Stimulated activated CD4-positive, alpha-beta T cell treated with anti-CD3 and anti-CD28 coated beads, Interleukin-2, amount 100 ng/mL, for 24 hours (primary cell): ENCODE results near the gene UTY.
A peak's percentile ranks its signal among the peaks of the same experiment; 100 is the strongest.

Source experiments
- DNase-seq, 2 donors: peaks; one replicate each; pipeline ENCODE4 v3.0.0-alpha.2; 2020

UTY gene

GRCh38 chrY:13398876-13399275 lies 81.0 kb downstream of the UTY start:
- DNase-seq, result no peak

GRCh38 chrY:13381110-13381683 lies 98.6 kb downstream of the UTY start:
- no peak for DNase-seq

- peak in 1 of 2 donors; percentile 10 for DNase-seq
Measured at GRCh38 chrY:13370868-13371800, 108.7 kb downstream of the UTY start.

- no peak for DNase-seq
Measured at GRCh38 chrY:13370245-13370644, 109.6 kb downstream of the UTY start.

- no peak for DNase-seq
Measured at GRCh38 chrY:13368513-13368845, 111.4 kb downstream of the UTY start.

- DNase-seq, result no peak
Measured at GRCh38 chrY:13363641-13364040, 116.2 kb downstream of the UTY start.

DNA sequence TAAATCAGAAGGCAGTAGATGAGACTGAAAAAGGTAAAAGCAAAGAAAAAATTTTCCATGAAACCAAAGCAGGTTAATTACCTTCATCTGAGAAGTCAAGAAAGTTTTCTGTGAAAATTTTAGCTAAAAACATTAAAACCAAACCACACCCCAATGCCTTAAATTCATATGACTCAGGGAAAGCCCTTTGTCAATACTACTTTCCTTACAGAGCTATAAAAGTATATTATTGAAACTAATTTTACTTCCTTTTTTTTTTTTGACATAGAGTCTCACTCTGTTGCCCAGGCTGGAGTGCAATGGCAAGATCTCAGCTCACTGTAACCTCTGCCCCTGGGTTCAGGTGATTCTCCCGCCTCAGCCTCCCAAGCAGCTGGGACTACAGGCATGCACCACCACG lies 117.2 kb downstream of the UTY start:
- DNase-seq, result no peak

DNA sequence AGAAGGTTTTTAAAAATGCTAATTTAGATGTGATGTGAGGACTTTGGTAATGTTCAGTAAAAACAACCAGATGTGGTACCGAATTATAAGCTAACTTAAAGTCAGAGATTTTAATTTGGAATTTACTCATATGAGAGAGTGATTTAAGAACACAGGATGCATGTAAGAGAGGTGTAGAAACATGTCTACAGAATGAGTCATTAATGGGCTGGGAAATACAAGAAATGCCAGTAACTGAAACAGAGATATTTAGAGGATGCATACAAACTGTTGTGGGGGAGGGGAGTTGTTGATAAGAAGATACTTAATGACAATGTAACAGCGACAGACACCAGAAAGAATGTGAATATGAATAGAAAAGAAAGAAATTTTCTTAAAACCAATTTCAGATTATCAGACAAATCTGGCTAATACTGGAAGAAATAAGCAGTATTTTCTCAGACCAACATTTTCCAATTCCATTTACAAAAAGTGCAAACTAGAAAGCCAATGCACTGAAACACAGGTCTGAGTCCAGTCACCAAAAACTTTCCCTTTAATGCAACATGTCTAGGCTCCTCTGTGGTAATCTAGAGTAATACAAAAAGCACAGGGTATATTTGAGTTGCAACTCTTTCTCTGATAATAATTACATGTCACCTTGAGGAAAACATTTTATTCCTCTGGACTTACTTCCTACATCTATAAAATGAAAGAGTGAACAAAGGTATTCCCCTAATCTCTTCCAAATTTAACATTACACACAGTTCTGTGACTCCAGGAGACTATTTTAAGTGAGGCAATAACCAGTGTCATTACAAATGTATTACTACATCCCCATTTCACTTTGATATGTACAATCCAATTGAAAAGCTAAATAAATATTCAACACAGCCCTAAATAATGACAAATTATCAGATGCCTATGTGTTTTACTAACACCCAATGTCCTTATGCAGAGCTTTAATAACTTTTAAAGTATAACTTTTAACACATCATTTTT lies 117.9 kb downstream of the UTY start:
- DNase-seq, result no peak

DNA sequence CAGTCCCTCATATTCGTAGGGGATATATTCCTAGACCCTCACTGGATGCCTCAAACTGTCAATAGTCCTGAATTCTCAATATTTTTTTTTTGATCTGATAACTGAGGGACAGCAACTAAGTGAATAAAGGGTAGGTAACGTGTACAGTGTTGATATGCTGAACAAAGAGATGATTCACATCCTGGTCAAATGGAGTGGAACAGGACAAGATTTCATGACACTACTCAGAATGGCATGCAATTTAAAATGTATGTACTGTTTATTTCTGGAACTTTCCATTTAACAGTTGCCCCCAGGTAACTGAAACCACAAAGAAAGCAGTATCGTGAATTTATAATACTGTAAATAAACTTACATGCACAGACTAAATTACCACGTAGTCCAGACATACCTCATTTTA lies 128.4 kb downstream of the UTY start:
- no peak for DNase-seq

GRCh38 chrY:13347106-13347505 lies 132.7 kb downstream of the UTY start:
- no peak for DNase-seq

DNA sequence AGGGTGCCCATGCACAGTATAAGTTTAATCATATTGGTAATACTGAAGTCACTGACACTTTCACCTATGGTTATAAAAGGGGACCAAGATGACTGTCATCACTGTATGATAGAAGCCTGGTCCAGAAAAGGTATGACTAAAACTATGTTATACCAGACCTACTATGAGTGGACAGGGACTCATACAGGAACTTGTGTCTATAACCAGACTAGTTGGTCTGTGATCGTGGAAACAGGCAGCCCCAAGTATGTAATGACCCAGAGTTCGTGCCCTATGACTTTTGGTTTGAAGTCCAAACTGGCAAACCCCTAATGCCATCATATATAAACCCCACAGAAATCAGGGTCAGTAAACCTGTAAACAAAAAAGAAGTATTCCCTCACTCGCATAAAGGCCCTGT lies 134.3 kb downstream of the UTY start:
- no peak for DNase-seq

DNA sequence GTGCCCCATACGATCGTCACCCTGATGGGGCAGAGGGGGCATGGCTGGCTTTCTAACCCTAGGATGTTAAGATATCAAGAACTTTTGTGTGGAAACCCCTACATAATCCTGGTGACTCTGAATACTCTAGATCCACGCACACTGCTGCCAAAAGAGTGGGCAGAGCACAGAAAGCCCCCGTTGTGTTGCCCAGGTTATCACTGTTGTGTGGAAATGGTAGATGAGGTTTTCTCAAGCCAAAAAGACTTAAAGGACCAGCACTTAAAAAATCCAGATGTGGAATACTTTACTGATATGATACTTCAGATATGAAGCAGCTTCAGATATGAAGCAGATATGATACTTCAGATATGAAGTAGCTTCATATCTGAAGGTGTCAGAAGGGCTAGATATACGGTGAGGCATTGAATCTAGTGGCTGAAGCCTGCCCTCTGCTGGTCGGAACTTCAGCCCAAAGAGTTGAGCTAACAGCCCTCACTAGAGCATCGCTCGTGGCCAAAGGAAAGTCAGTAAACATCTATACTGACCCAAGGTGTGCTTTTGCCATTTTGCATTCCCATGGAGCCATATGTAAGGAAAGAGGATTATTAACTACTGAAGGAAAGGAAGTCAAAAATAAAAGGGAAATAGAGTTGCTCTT lies 136.4 kb downstream of the UTY start:
- peak; percentile 62 to 66 for DNase-seq

DNA sequence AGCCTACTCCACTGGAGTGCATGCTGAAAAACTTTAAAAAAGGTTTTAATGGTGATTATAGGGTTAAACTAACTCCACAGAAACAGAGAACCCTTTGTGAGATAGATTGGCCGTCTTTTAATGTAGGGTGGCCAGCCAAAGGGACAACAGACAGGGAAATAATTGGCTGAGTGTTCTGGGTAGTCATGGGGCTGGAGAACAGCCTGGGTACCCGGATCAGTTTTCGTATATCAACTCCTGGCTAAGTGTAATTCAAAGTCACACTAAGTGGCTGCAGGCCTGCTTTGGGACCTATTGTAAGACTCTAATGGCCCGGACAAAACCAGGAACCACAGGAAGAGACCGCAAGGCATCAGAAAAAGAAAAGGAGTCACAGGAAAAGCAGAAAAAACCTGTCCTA lies 139.9 kb downstream of the UTY start:
- no peak for DNase-seq

DNA sequence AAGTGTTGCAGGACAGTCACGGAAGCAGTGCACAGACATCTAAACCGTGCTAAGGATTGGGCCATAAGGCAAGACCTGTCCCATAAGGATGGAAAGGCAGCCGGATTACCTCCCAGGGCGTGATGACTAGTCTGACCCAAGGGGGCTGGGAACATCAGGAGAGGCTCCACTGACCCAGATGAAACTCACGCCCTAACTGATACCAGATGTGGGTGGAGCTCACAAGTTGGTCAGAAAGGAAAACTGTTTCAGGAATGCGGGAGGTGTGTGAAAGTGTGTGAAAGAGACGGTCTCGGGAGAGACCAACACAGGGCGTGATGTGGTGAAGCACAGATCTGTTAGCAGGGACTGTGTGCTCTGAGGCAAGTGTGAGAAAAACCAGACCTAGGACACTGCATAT lies 140.5 kb downstream of the UTY start:
- no peak for DNase-seq

DNA sequence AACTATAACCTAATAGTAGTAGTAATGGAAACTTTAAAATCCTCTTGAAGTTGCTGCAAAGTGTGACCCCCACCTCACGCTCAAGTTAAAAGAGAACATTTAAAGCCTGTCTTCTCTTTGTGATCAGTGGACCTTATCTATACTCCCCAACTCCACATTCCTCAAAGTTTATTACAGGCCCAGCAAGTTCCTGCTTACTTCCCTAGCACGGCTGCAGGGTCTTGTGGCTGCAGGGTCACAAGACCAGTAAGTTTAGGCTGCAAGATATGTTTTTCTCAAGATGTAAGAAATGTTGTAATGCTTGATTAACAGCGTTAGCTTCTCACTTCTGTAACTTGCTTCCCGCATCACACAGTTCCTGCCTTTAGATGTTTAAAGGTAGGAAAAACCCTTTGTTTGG lies 141.1 kb downstream of the UTY start:
- no peak for DNase-seq

DNA sequence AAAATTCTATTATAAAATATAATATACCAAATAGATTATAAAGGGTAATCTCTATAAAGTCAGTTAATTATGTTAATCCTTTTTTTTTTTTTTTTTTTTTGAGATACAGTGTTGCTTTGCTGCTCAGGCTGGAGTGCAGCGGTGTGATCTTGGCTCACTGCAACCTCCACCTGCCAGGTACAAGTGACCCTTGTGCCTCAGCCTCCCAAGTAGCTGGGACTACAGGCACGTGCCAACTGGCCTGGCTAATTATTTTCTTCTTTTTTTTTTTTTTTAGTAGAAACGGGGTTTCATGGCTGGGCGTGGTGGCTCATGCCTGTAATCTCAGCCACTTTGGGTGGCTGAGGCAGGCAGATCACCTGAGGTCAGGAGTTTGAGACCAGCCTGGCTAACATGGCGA lies 141.9 kb downstream of the UTY start:
- DNase-seq, result no peak

DNA sequence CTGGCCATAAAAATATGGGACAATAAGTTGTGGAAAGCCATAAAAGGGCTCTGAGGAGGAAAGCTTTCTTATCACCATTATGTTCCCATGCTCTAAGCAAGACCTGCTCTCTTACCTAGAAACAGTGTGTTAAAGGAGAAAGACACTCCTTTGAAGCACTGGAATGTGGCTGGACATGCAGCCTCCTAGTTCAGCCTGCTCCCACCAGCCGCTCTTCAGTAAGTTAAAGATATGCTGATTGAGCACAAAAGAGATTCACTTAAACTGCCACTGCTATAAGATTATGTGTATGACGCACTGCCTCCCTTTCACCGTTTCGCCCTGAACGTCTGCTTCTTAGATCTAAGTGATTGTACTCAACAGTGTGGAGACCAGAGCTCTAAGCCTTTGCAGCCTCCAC lies 146.0 kb downstream of the UTY start:
- DNase-seq, result no peak

DNA sequence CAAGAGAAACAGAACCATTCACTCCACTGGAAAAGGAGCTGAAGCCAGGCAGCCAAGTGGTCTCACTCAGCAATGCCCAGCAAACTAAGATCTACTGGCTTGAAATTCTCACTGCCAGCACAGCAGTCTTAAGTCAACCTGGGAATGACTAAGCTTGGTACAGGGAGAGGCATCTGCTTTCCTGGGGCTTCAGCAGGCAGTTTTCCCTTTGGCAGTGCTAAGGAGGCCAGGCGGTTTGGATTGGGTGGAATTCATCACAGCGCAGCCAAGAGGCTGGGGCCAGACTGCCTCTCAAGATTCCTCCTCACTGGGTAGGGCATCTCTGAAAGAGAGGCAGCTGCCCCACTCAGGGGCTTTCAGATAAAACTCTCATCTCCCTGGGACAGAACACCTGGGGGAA lies 149.2 kb downstream of the UTY start:
- DNase-seq, result no peak

DNA sequence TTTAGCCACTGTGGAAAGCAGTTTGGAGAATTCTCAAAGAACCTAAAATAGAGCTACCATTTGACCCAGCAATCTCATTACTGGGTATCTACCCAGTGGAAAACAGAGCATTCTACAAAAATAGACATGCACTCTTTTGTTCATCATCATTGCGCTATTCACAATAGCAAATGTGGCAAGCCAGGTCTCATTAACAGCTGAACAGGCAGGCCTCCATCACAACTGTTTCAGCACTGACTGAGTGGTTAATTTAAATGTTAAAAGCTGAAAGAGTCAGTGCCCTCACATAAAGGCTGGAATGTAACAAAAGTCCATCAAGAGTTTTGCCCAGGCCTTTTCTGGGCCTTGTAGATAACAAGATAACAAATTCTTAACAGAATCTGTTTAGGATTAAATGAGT lies 166.9 kb downstream of the UTY start:
- no peak for DNase-seq

GRCh38 chrY:13307959-13308358 lies 171.9 kb downstream of the UTY start:
- no peak for DNase-seq

DNA sequence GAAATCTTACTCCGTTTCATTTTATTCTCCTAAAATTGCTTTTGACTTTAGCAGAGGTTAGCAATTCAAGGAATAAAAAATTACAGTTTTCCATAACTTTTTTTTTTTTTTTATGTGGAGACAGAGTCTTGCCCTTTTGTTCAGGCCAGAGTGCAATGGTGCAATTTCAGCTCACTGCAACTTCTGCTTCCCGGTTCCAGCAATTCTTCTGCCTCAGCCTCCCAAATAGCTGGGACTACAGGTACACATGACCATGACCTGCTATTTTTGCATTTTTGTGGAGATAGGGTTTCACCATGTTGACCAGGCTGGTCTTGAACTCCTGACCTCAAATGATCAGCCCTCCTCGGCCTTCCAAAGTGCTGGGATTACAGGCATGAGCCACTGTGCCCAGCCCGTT lies 179.0 kb downstream of the UTY start:
- no peak for DNase-seq

DNA sequence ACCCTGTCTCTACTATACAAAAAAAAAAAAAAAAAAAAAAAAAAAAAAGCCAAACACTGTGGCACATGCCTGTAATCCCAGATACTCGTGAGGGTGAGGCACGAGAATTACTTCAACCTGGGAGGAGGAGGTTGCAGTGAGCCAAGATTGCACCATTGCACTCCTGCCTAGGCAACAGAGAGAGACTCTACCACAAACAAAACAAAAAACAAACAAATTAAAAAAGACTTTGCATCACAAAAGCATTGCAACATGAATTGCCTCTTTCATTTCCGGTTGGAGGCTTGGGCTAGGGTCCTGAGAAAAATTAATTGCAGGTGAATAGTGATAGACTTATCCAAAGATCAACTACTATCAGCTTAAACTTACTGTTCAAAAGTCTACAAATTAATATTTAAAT lies 180.4 kb downstream of the UTY start:
- no peak for DNase-seq
